GM20431 (cell line): ENCODE data around the gene CHDH.

Experiments
- in situ Hi-C: fragments of 300-500 bp; cut with MseI, MboI; formaldehyde crosslinking; loops from one replicate; pipeline ENCODE4 v1.15.0; 2020; ENCODE audit warnings: low sequenced_read_pairs; ENCODE audit not compliant: unreplicated experiment

Gene CHDH

GRCh38 chr3:53829605-53830004 is 16.6 kb downstream of the CHDH start:
- in situ Hi-C loops, result no loop called here

DNA sequence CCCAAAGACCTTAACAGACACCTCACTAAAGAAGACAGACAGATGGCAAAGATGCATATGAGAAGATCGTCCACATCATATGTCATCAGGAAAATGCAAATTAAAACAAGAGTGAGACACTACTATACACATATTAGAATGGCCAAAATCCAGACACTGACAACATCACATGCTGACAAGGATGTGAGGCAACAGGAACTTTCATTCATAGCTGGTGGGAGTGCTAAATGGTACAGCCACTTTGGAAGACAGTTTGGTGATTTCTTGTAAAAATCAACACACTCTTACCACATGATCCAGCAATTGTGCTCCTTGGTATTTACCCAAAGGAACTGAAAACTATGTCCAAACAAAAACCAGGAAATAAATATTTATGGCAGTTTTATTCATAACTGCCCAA is 17.6 kb downstream of the CHDH start:
- in situ Hi-C loops, result no loop called here

DNA sequence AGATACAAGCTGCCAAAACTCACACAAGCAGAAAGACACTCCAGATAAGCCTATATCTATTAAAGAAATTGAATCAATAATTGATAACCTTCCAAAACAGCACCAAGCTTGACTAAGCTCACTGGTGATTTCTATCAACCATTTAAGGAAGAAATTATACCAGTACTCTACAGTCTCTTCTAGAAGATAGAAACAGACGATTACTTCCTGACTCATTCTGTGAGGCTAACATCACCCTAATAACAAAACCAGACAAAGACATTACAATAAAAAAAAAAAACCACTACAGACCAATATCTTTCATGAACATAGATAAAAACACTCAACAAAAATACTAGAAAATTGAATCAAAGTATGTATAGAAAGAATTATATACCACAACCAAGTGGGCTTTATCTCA is 20.2 kb downstream of the CHDH start:
- in situ Hi-C loops, result no loop called here

DNA sequence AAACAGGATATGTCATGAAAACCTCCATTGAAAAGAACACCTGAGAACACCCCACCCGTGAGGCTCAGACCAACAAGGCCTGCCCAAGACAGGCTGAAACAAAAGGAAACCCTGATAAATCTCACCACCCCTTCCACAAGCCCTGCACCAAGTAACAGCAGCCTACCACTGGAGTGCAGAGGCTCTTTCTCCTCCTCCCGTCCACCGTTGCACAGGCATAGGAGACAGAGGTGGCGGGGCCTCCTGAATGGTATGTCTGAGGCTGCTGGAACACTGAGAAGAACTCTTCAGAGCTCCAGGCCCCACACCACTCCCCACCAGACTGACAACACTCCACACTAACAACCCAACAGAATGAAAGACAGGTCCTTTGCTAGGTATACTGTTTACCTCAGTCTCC is 21.4 kb downstream of the CHDH start:
- in situ Hi-C loops, result no loop called here

- in situ Hi-C loops, result no loop called here
Observed at GRCh38 chr3:53823956-53824657, 22.1 kb downstream of the CHDH start.

- in situ Hi-C loops, result no loop called here
Observed at GRCh38 chr3:53823026-53823955, 22.9 kb downstream of the CHDH start.

- in situ Hi-C loops, result no loop called here
Observed at GRCh38 chr3:53822331-53822741, 23.9 kb downstream of the CHDH start.

DNA sequence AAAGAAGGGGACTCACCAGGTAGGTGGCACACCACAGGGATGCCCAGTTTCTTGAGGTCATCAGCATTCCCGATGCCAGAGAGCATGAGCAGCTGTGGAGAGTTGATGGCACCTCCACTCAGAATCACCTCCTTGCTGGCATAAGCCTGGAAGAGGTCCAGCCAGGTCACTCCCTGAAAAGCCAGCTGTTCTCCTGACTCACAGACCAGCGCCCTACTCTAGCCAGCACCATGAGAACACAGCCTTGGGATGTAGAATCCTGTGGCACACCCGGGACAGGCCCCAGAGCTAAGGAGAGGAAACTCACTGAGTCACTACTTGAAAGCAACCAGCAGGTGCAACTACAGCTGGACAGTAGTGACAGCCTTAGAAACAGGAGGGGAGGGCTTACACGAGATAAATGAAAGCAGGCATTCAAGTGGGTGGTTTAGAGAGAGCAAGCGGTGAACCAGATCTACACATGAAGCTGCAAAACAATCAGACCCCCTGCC is 24.5 kb downstream of the CHDH start:
- in situ Hi-C loops, result no loop called here

GRCh38 chr3:53820756-53821580 is 25.3 kb downstream of the CHDH start:
- in situ Hi-C loops, result no loop called here

GRCh38 chr3:53820084-53820483 is 26.1 kb downstream of the CHDH start:
- in situ Hi-C loops, result no loop called here

- in situ Hi-C loops, result no loop called here
Observed at GRCh38 chr3:53819163-53819868, 26.9 kb downstream of the CHDH start.

- in situ Hi-C loops, result no loop called here
Observed at GRCh38 chr3:53818221-53819162, 27.7 kb downstream of the CHDH start.

GRCh38 chr3:53817809-53818208 is 28.4 kb downstream of the CHDH start:
- in situ Hi-C loops, result no loop called here

DNA sequence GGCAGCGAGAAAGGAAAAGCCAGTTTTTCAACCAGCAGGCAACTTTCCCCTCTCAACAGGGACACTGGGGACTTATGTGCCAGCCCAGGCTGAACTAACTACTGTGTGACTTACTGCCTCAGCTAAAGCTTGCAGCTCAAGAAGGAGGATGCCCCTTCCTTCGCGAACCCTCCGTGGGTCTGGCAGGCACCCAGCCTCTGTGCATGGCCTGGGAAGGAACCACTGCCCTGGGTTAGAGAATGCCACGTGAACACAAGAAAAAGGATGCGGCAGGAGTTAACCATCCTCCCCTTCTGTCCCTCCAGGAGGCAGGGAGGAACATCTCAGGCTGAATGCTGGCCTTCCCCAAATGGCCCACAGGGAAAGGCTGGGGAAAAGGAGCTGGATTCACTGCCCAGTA is 29.0 kb downstream of the CHDH start:
- in situ Hi-C loops, result no loop called here

- in situ Hi-C loops, result no loop called here
Observed at GRCh38 chr3:53816425-53816824, 29.8 kb downstream of the CHDH start.

DNA sequence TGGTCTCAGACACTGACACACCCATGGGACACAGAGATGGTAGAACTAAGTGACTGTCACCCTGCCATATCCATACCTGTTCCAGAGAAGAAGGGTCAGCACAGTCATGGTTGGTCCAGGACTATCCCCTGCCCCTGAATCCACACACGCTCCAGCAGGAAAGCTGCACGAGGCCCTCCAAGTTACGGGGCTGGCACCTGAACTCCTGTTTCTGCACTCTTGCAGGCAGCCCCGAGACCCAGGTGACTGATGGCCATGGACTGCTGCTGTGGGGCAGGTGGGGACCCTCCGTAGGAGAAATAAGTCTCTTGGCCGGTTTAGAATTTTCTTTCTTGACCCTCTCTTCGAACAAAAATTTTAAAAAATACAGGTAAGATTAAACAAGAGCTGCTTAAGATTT is 30.6 kb downstream of the CHDH start:
- in situ Hi-C loops, result no loop called here

GRCh38 chr3:53815067-53815466 is 31.2 kb downstream of the CHDH start:
- in situ Hi-C loops, result no loop called here

GRCh38 chr3:53813876-53814275 is 32.3 kb downstream of the CHDH start:
- in situ Hi-C loops, result no loop called here

DNA sequence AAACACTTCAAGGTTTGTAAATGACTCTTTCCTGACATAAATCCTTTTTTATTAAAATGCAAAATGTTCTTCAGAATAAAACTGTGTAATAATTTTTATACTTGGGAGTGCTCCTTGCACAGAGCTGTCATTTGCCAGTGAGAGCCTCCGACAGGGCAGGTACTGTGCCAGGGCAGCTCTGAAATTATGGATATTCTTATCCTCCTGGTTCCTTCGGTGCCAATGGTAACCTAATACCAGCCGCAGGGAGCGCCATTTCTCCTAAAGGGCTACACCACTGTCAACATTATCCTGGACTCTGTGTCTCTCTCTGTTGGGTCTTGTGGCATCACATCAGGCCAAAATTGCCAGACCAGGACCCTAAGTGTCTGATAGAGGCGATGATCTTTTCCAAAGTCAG is 33.0 kb downstream of the CHDH start:
- in situ Hi-C loops, result no loop called here
